Breast epithelium (tissue), 4 donors: ENCODE data around the gene TMEM229B. TPM values are rescaled to one million over a fixed set of nuclear protein-coding genes. Genes with fewer than 3 reads are reported as not detected.

ENCODE experiments used
- DNase-seq, 2 donors: peaks; one replicate each; pipeline ENCODE4 v3.0.0-alpha.2; 2019; ENCODE audit warnings: low spot score in 2 of 2
- H3K27ac ChIP-seq, 2 donors: fragments of 200-600 bp; sonication (generic) in 1 of 2; one replicate each; pipeline ENCODE4 v1.5.1; 2016 to 2019; ENCODE audit warnings: mild to moderate bottlenecking in 1 of 2
- H3K27me3 ChIP-seq, 2 donors: fragments of 200-600 bp; sonication (generic) in 1 of 2; one replicate each; pipeline versions ENCODE4 v1.5.1 to v1.6.0; 2017 to 2019; ENCODE audit warnings: control low read depth in 1 of 2, mild to moderate bottlenecking in 1 of 2
- H3K36me3 ChIP-seq: fragments of 200-600 bp; one replicate; pipeline ENCODE4 v1.5.1; 2019
- H3K4me1 ChIP-seq, 2 donors: fragments of 200-600 bp; sonication (generic); one replicate each; pipeline ENCODE4 v1.5.1; 2016 to 2019; ENCODE audit warnings: control low read depth in 1 of 2
- H3K4me3 ChIP-seq, 3 donors: fragments of 200-600 bp; sonication (generic); 1 replicate in 2 of 3; 2 replicates in 1 of 3; pipeline ENCODE4 v1.5.1; 2016 to 2019; ENCODE audit warnings: mild to moderate bottlenecking in 3 of 3, moderate library complexity in 2 of 3
- H3K9me3 ChIP-seq, 2 donors: fragments of 200-600 bp; sonication (generic) in 1 of 2; one replicate each; pipeline ENCODE4 v1.5.1; 2016 to 2019; ENCODE audit warnings: control low read depth in 1 of 2
- POLR2A ChIP-seq: fragments of 450-650 bp; IDR thresholded peaks from one replicate; pipeline ENCODE4 v1.6.1; 2016; ENCODE audit warnings: antibody characterized with exemption, mild to moderate bottlenecking, moderate library complexity
- POLR2AphosphoS5 ChIP-seq, 3 donors: sonication (generic); formaldehyde crosslinking; IDR thresholded peaks; one replicate each; pipeline ENCODE4 v1.6.1; 2017; ENCODE audit warnings: antibody characterized with exemption in 3 of 3
- intact Hi-C: fragments of 100-400 bp; cut with DNase I; formaldehyde crosslinking; loops from one replicate; pipeline ENCODE4 v1.15.1; 2023; ENCODE audit warnings: low total_unique reads
- total RNA-seq, 3 donors: library from RNA; depleted of rRNA; stranded (reverse); fragments of >200 nt; gene quantifications; one replicate each; pipeline ENCODE4 v1.1.0, GENCODE V29; 2016
- TF ChIP-seq, protein P1 (sequence below), 3 donors: fragments of 450-650 bp; IDR thresholded peaks; one replicate each; pipeline ENCODE4 v1.5.1; 2016 to 2017; ENCODE audit warnings: antibody characterized with exemption in 3 of 3, mild to moderate bottlenecking in 3 of 3, moderate library complexity in 3 of 3

TMEM229B gene
- total RNA-seq, 3 donors from 2014 or later: 0.64 to 10.2 (median 6.0) TPM

DNA sequence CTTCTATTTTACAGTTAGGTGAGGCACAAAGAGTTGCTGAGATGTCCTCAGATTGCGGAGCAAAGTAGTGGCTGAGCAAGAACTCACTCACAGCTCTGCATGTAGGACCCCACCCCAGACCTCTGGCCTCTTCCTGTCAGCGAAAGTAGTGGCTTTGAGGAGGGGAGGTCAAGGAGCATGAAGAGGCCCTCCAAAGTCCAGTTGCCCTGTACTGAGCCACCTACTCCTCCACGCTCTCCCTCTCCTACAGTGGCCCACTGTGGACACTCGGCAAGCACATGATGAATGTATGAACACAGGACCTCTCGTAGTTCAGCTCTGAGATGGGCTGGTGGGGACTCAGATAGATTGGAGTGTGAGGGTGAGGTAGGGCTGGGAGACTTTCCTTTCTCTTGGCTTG lies 39.2 kb upstream of the TMEM229B start:
- intact Hi-C loops: no loop called here
- no peaks in the 10 kb centered on the region for H3K4me1 ChIP-seq
- H3K9me3 ChIP-seq: no peaks in the 10 kb centered on the region
- no peaks in the 10 kb centered on the region for H3K36me3 ChIP-seq
- no peak for TF ChIP-seq POLR2A
- no peak for TF ChIP-seq POLR2AphosphoS5 (IDR thresholded peaks at IDR 0.05)
- TF ChIP-seq, protein P1, sequence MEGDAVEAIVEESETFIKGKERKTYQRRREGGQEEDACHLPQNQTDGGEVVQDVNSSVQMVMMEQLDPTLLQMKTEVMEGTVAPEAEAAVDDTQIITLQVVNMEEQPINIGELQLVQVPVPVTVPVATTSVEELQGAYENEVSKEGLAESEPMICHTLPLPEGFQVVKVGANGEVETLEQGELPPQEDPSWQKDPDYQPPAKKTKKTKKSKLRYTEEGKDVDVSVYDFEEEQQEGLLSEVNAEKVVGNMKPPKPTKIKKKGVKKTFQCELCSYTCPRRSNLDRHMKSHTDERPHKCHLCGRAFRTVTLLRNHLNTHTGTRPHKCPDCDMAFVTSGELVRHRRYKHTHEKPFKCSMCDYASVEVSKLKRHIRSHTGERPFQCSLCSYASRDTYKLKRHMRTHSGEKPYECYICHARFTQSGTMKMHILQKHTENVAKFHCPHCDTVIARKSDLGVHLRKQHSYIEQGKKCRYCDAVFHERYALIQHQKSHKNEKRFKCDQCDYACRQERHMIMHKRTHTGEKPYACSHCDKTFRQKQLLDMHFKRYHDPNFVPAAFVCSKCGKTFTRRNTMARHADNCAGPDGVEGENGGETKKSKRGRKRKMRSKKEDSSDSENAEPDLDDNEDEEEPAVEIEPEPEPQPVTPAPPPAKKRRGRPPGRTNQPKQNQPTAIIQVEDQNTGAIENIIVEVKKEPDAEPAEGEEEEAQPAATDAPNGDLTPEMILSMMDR (IDR thresholded peaks at IDR 0.05): no peak
- no peaks in the 10 kb centered on the region for H3K27me3 ChIP-seq
- no peak overlapping the region for H3K27ac ChIP-seq
- no peak for DNase-seq
- no peak overlapping the region for H3K4me3 ChIP-seq

DNA sequence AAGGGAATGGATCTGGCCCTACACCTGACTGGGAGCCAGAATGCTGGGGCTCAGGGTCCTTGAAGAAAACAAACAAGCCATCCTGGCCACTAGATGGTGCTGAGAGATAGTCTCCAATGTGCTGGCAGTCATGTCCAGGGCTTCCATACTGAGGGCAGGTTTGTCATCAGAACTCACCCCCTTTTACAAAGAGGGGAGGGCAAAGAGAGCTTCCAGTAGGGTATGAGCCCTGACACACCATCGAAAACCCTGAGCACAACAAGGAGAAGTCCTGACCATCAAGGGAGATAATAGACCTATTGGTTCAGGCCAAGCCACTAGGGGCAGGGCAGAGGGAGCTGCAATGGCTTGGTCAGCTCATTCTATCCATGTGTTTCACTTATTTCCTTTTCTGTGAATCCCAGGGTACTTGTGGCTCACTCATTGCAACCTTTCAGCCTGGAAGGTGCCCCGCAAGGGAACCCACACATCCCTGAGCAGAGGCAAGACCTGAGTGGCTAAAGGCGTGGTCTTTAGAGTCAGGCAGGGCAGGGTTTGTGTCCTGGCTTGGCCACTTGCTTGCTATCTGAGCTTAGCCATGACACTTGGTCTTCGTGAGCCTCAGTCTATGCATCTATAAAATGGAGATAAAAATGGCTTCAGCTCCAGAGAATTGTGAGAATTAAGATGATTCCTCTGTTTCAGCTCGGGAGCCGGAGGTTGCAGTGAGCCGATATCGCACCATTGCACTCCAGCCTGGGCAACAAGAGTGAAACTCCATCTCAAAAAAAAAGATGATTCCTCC lies 38.3 kb upstream of the TMEM229B start:
- Histone ChIP-seq H3K27ac (no peak overlapping the region), H3K27me3 (no peaks in the 10 kb centered on the region), H3K9me3 (no peaks in the 10 kb centered on the region), H3K4me1 (no peaks in the 10 kb centered on the region), H3K36me3 (no peaks in the 10 kb centered on the region), H3K4me3 (no peak overlapping the region)
- no peak for TF ChIP-seq POLR2A
- TF ChIP-seq, protein P1 (IDR thresholded peaks at IDR 0.05): peak in 2 of 3 donors; percentile 56 to 62
- intact Hi-C loops: no loop called here
- DNase-seq: no peak

DNA sequence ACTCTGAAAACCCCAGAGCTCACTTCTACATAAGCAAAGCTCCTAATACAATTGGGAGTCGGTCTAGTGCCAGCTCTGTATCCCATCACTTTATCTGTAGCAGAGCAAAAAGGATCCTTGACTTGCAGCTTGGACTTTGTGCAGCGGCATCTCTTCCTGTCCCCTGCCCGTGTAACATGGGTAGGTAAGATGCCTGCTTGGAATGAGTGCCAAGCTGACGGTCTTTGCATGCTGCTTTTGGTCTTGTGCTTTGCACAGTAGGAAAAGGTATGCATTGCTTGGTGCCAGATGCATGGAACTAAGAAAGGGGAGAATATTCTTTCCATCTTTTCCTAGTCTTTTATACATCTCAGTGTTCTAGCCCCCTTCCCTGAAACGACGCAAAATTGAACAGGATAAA lies 37.7 kb upstream of the TMEM229B start:
- Histone ChIP-seq H3K27me3 (no peaks in the 10 kb centered on the region), H3K36me3 (no peaks in the 10 kb centered on the region), H3K9me3 (no peaks in the 10 kb centered on the region), H3K4me1 (no peaks in the 10 kb centered on the region), H3K4me3 (no peak overlapping the region), H3K27ac (no peak overlapping the region)
- intact Hi-C loops: no loop called here
- DNase-seq: no peak
- TF ChIP-seq POLR2AphosphoS5 (IDR thresholded peaks at IDR 0.05) (no peak), POLR2A (no peak)
- TF ChIP-seq, protein P1 (IDR thresholded peaks at IDR 0.05): no peak

DNA sequence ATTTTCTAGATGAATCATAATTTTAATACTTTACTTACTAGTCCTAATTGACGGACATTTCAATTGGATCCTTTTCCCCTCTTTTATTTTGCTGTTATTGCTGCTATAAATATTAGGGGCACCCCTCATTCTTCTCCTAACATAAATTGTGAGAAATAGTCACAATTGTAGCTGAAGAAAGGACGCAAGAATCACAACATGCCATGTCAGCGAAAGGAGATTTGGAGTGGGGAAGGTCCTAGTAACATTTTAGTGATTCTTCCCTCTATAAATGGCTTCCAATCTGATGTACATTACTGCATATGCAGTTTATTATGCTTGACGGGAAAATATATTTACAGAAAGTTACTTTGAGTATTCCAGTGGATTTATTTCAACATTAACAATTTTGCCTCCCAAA lies 36.9 kb upstream of the TMEM229B start:
- H3K9me3 ChIP-seq: no peaks in the 10 kb centered on the region
- H3K27me3 ChIP-seq: no peaks in the 10 kb centered on the region
- no peaks in the 10 kb centered on the region for H3K4me1 ChIP-seq
- no peaks in the 10 kb centered on the region for H3K36me3 ChIP-seq
- no peak overlapping the region for H3K4me3 ChIP-seq
- no peak for DNase-seq
- H3K27ac ChIP-seq: no peak overlapping the region
- intact Hi-C loops: no loop called here
- no peak for TF ChIP-seq POLR2A
- TF ChIP-seq POLR2AphosphoS5 (IDR thresholded peaks at IDR 0.05): no peak
- TF ChIP-seq, protein P1 (IDR thresholded peaks at IDR 0.05): no peak

DNA sequence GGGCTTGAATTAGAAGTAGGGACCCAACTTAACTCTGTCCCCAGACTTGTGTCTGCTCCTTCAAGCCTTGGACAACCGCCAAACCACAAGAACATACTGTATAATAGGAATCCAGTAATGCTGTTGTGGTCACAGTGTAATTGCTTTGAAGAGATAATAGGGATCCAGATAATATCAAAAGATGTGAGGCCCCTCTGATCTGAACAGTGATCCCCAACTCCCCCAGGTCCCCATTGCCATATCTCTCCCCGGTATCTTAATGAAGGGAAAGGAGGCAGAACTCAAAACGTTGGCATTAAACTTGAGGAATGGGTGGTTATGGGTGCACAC lies 36.1 kb upstream of the TMEM229B start:
- DNase-seq: no peak
- Histone ChIP-seq H3K27me3 (no peaks in the 10 kb centered on the region), H3K36me3 (no peaks in the 10 kb centered on the region), H3K4me1 (no peaks in the 10 kb centered on the region), H3K9me3 (no peaks in the 10 kb centered on the region), H3K27ac (no peak overlapping the region), H3K4me3 (no peak overlapping the region)
- TF ChIP-seq POLR2A (no peak), POLR2AphosphoS5 (IDR thresholded peaks at IDR 0.05) (no peak)
- TF ChIP-seq, protein P1 (IDR thresholded peaks at IDR 0.05): no peak
- intact Hi-C loops: no loop called here
